Stromal cell of bone marrow (primary cell): Measurements from ENCODE around the gene LRRC42.

Experiments
- DNase-seq: peaks from one replicate; pipeline ENCODE4 v3.0.0-alpha.2; 2012; ENCODE audit warnings: low read depth

LRRC42 gene, protein sequence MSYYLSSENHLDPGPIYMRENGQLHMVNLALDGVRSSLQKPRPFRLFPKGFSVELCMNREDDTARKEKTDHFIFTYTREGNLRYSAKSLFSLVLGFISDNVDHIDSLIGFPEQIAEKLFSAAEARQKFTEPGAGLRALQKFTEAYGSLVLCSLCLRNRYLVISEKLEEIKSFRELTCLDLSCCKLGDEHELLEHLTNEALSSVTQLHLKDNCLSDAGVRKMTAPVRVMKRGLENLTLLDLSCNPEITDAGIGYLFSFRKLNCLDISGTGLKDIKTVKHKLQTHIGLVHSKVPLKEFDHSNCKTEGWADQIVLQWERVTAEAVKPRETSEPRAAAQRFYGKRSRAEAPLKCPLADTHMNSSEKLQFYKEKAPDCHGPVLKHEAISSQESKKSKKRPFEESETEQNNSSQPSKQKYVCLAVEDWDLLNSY

DNA sequence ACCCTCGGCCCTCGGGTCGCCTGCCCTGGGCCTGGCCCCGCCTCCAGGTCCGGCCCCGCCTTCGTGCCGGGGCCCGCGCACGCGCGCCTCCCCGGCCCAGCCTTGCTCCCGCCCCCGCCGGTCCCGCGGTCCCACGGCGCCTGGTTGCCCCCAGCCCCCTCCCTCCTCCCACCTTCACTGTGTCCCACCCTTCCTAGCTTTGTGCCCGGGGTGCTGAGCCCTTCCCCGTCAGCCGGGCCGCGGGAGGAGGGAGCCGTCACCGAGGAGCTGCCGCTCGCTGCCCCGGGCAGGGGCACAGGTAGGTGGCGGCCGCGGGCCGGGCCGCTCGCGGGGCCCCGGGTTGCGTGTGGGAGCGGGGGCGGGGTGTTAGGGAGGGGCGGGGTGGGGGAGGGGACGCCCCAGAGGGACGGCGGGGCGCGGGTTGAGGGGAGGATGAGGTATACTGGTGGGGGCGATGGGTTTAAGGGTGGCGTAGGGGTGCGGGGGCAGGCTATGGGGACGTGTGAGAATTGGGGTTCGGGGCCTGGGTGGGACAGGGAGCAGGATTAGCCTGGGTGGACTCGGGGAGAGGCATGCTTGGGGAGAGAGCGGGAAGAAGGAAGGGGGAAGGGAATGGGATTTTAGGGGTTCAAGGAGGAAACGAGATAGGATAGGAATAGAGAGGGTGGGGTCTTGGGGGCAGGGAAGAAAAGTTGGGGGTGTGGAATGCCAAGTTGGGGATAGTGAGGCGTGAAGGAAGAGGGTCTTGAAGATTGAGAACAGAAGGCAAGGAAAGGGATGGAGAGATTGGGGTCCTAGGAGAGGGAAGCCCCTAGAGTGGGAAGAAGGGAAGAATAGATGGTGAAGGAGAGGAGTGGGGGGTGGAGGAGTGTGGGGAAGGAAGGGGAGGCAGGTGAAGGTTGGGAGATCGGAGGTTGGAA lies at the start of gene LRRC42:
TSS of gene LRRC42 (plus strand) at position 99 of the 920 bp plus-strand sequence. CDS start 5,650 bp downstream, outside the sequence.
- DNase-seq, result no peak

DNA sequence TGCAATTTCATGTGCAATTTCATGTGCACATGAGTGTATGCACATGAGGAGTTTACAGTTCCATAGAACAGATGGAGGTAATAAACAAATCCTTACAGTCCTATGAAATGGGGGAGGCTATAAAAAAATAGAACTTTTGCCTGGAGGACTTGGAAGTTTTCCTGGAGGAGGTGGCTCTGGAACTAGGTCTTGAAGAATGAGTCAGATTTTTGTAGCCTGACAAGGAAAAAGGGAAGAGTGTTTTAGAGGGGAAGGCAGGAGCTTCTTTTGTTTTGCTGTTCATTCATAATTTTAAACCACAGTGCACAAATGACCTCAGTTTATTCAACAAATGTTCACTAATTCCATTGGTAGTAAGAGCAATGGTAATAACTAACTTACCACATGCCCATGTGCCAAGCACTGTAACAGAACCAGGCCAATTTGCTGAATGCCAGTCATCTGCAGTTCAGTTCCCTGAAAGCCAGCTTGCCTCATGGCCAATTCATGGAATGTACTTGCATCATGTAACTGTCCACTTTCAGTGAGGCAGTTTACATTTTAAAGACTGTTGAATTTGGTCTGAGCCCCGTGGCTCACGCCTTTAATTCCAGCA lies 49.4 kb upstream of the LRRC42 start:
- DNase-seq, result peak; percentile 70

- peak; percentile 22 for DNase-seq
These were observed 46.9 kb upstream of the LRRC42 start for GRCh38 chr1:53899206-53899628.

DNA sequence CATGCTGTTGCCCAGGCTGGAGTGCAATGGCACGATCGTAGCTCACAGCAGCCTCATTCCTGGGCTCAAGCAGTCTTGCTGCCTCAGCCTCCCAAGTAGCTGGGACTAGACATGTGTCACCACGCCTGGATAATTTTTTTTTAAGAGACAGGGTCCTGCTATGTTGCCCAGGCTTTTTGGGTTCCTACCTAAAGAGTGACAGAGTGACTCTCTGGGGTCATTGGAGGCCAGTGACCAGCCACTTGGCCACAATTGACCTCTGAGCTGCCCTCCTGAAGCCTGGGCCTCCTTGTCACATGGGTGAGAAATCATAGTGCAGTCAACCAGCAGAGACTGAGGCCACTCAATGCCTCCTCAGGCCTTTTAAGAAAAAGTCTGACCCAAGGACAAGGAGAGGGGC lies 46.4 kb upstream of the LRRC42 start:
- DNase-seq, result no peak

- DNase-seq, result no peak
These were observed 43.7 kb upstream of the LRRC42 start for GRCh38 chr1:53902235-53903138.

DNA sequence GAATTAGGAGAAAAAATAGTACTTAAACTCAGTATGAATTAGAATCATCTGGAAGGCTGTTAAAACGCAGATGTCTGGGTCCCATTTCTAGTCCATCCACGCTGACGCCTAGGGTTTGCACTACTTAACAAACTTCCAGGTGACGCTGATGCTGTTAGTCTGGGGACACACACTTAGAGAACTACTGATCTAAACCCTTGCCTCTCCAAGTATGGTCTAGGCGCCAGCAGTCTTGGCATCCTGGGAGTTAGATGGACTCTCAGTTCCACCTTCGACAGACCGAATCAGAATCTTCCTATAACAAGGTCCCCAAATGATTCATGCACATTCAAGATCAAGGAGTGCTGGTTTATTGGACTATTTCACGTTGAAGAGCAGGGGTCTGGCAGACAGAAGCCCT lies 40.6 kb upstream of the LRRC42 start:
- DNase-seq, result no peak

GRCh38 chr1:53906121-53906520 lies 40.0 kb upstream of the LRRC42 start:
- no peak for DNase-seq

DNA sequence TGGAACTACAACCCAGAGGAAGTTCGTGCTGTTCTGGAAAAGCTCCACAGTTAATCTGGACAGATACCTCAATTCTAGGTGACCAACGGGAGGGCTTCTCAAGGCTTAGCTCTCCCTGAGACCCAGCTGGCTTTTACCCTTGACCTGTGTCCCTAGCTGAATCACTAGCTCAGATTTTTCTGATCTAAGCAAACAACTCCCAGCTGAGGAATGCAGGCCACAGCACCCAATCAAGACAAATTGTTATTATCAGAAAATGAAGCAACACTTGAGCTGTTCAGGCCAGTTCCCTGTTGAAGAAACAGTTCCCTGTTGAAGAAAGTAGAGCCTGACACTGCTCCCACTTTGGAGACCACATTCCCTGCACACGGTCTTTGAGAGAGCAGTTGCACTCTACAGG lies 36.2 kb upstream of the LRRC42 start:
- no peak for DNase-seq

GRCh38 chr1:53911442-53911841 lies 34.7 kb upstream of the LRRC42 start:
- no peak for DNase-seq

DNA sequence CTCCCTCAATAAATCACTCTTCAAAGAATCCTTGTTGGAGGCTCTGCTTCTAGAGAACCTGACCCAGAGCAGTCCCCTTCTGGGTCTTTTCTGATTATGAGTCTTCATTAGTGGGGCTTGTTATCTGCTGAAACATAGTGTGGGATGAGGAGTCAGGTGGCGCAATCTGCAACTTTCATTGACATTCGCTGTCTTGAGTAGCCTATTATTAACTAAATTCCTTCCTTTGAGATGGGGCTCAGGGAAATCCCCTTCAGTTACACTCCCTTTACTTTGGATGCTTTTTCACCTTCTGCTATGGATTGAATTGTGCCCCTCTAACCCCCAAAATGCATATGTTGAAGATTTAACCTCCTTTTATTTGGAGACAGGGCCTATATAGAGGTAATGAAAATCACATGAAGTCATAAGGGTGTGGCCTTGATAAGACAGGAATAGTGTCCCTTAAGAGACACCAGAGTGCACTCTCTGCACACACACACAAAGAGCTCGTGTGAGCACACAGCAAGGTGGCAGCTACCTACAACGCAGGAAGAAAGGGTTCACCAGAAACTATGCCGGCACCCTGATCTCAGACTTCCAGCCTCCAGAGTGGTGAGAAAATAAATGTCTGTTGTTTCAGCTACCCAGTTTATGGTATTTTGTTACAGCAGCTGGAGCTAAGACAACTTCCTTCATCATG lies 32.7 kb upstream of the LRRC42 start:
- DNase-seq, result no peak

DNA sequence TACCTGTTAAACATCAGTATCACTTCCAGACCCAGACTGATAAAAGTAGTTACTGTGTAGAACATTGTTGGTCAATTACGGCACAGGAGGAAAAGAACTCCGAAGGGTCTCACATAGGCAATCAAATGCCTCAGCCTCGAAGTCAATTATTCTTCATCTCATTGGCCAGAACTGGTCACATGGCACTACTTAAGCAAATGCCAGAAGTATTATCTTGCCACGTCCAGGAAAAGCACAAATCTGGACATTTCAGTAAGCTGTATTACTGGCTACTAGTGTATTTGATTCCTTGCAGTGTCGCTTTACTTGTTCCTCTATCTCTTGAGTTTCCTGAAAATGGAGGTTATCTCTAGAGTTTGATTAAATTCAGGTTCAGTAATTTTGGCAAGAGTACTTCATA lies 27.8 kb upstream of the LRRC42 start:
- DNase-seq, result no peak

- no peak for DNase-seq
These were observed 26.5 kb upstream of the LRRC42 start for GRCh38 chr1:53919675-53920066.

GRCh38 chr1:53927376-53927881 lies 18.7 kb upstream of the LRRC42 start:
- no peak for DNase-seq

DNA sequence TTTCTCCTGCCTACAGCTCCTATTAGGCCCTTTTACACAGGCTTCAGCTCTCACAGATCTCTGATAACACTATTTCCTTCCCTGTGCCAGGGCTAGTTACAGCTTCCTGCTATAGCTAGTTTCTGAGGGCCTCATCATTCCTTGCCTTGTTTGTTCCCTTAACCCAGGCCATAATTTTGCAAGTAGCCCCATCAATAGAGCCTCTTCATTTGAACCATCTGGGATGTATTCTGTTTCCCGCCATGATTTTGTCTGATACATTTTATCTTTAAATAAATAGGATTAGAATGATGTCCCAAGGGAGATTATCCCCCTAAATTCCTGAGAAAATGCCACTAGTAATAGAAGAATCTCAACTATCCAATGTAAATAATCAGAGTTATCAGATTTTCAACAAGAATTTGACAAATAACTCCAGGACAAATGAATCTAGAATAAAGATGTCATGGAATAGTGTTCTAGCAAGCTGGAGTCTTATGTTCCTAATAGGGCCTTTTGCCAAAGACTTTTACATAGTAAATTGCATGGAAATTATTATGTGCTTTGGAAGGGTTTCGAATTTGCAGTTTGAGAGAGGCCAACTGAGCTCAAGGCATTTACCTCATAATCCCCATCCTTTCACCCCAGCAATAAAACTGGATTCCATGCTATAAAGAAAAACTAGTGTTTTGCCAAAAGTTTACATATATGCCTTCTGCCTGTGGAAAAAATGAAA lies 16.7 kb upstream of the LRRC42 start:
- no peak for DNase-seq

GRCh38 chr1:53930932-53931331 lies 15.2 kb upstream of the LRRC42 start:
- no peak for DNase-seq

- DNase-seq, result no peak
These were observed 14.6 kb upstream of the LRRC42 start for GRCh38 chr1:53931523-53931922.

DNA sequence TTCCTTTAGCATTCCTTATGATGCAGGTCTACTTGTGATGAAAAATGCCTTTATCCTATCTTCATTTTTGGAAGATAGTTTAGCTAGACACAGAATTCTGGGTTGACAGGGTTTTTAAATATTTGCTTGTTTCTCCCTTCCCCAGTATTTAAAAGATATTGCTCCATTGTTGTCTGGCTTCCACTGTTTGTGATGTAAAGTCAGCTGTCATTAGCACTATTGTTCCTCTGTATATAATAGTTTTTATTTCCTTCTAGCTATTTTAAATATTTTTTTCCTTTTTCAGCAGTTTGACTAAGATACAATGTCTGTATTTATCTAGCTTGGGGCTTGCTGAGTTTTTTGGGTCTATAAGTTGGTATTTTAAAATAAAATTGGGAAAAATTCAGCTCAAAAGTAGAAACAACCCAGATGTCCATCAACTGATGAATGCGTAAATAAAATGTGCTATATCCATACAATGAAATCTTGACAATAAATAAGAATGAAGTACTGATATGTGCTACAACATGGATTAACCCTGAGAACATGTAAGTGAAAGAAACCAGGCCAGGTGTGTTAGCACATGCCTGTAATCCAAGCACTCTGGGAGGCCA lies 11.9 kb upstream of the LRRC42 start:
- no peak for DNase-seq

- DNase-seq, result no peak
These were observed 9.7 kb upstream of the LRRC42 start for GRCh38 chr1:53936430-53936829.

GRCh38 chr1:53938136-53938830 lies 7.9 kb upstream of the LRRC42 start:
- DNase-seq, result no peak
